Peyer's patch (tissue), 4 donors: Measurements from ENCODE around the gene FXYD7.

Experiments used
- POLR2A ChIP-seq, 2 donors: fragments of 450-650 bp; IDR thresholded peaks; one replicate each; pipeline ENCODE4 v1.5.1; 2017; ENCODE audit warnings: antibody characterized with exemption in 2 of 2, mild to moderate bottlenecking in 2 of 2, moderate library complexity in 2 of 2
- TF ChIP-seq, protein P1 (sequence below), 6 experiments: fragments of 450-650 bp in 4 of 6; fragments of 200-600 bp in 2 of 6; sonication (generic) in 1 of 6; IDR thresholded peaks; one replicate each; pipeline ENCODE4 v1.5.1; 2017 to 2019; ENCODE audit warnings: antibody characterized with exemption in 6 of 6, mild to moderate bottlenecking in 3 of 6, moderate library complexity in 1 of 6

DNA sequence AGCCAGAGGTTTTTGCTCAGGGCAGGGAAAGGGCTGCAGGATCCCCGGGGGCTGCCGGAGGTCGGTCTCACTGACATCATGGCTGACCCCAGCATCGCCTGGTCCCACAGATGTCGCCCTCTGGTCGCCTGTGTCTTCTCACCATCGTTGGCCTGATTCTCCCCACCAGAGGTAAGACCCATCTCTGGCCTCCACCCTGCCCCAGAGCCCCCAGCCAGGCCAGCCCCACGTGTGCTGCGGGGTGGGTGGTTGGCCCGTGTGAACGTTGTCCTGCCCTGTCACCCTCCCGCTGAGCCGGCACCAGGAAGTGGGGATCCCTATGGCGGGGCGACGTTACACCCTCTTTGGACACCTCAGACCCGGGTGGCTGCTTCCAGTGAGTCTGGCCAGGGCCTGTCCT, 12.4 kb downstream of the FXYD7 start:
- TF ChIP-seq, protein P1, sequence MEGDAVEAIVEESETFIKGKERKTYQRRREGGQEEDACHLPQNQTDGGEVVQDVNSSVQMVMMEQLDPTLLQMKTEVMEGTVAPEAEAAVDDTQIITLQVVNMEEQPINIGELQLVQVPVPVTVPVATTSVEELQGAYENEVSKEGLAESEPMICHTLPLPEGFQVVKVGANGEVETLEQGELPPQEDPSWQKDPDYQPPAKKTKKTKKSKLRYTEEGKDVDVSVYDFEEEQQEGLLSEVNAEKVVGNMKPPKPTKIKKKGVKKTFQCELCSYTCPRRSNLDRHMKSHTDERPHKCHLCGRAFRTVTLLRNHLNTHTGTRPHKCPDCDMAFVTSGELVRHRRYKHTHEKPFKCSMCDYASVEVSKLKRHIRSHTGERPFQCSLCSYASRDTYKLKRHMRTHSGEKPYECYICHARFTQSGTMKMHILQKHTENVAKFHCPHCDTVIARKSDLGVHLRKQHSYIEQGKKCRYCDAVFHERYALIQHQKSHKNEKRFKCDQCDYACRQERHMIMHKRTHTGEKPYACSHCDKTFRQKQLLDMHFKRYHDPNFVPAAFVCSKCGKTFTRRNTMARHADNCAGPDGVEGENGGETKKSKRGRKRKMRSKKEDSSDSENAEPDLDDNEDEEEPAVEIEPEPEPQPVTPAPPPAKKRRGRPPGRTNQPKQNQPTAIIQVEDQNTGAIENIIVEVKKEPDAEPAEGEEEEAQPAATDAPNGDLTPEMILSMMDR (IDR thresholded peaks at IDR 0.05): no peak
- TF ChIP-seq POLR2A (IDR thresholded peaks at IDR 0.05): no peak
